WERI-Rb-1 (cell line): Measurements from ENCODE around the gene SH3TC1.

ENCODE experiments used
- DNase-seq: peaks from one replicate; pipeline ENCODE4 v3.0.0-alpha.2; 2020
- H3K27ac ChIP-seq: fragments of 250-450 bp; sonication (Bioruptor Pico); 2 replicates; pipeline ENCODE4 v1.5.1; 2020; ENCODE audit warnings: mild to moderate bottlenecking, moderate library complexity
- H3K27me3 ChIP-seq: fragments of 250-450 bp; sonication (Bioruptor Pico); 2 replicates; pipeline ENCODE4 v1.5.1; 2021; ENCODE audit warnings: mild to moderate bottlenecking, low read depth, moderate library complexity; ENCODE audit not compliant: insufficient read depth, severe bottlenecking
- H3K36me3 ChIP-seq: fragments of 250-450 bp; sonication (Bioruptor Pico); 2 replicates; pipeline ENCODE4 v1.5.1; 2020; ENCODE audit warnings: mild to moderate bottlenecking, moderate library complexity
- H3K4me3 ChIP-seq: 2 replicates; pipeline ENCODE4 v1.5.1; 2011; ENCODE audit warnings: low read depth, mild to moderate bottlenecking, control low read depth, low read length
- H3K9me3 ChIP-seq: fragments of 250-450 bp; sonication (Bioruptor Pico); 2 replicates; pipeline ENCODE4 v1.5.1; 2021; ENCODE audit warnings: mild to moderate bottlenecking, moderate library complexity; ENCODE audit not compliant: severe bottlenecking
- TF ChIP-seq, protein P1 (sequence below): IDR thresholded peaks from 2 replicates; pipeline ENCODE4 v1.5.1; 2011; ENCODE audit warnings: low read depth, mild to moderate bottlenecking, control low read depth, inconsistent platforms, low read length

SH3TC1 gene

DNA sequence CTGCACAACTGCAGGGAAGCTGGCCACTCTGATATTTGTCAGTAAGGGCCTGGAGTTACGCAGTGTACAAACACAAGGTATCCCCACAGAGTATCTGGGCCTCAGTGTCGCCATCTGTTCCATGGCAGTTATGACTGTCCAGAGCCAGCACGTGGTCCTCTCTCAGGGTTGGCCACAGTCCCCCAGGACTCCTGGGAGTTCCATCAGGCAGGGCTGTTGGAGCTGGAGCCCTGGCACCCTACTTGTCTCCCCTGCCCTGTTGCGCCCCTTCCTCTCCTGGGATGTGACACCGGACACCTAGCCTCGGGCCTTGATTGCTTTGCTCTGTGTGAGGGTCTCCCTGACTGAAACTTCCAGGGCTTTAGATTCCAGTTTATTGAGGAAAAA is 78.9 kb downstream of the SH3TC1 start:
- no peak overlapping the region for H3K27ac ChIP-seq
- H3K4me3 ChIP-seq, result no peak overlapping the region
- TF ChIP-seq, protein P1, sequence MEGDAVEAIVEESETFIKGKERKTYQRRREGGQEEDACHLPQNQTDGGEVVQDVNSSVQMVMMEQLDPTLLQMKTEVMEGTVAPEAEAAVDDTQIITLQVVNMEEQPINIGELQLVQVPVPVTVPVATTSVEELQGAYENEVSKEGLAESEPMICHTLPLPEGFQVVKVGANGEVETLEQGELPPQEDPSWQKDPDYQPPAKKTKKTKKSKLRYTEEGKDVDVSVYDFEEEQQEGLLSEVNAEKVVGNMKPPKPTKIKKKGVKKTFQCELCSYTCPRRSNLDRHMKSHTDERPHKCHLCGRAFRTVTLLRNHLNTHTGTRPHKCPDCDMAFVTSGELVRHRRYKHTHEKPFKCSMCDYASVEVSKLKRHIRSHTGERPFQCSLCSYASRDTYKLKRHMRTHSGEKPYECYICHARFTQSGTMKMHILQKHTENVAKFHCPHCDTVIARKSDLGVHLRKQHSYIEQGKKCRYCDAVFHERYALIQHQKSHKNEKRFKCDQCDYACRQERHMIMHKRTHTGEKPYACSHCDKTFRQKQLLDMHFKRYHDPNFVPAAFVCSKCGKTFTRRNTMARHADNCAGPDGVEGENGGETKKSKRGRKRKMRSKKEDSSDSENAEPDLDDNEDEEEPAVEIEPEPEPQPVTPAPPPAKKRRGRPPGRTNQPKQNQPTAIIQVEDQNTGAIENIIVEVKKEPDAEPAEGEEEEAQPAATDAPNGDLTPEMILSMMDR, result no peak
- no peak for DNase-seq
- H3K27me3 ChIP-seq, result no peaks in the 10 kb centered on the region
- H3K9me3 ChIP-seq, result no peaks in the 10 kb centered on the region
- no peaks in the 10 kb centered on the region for H3K36me3 ChIP-seq

DNA sequence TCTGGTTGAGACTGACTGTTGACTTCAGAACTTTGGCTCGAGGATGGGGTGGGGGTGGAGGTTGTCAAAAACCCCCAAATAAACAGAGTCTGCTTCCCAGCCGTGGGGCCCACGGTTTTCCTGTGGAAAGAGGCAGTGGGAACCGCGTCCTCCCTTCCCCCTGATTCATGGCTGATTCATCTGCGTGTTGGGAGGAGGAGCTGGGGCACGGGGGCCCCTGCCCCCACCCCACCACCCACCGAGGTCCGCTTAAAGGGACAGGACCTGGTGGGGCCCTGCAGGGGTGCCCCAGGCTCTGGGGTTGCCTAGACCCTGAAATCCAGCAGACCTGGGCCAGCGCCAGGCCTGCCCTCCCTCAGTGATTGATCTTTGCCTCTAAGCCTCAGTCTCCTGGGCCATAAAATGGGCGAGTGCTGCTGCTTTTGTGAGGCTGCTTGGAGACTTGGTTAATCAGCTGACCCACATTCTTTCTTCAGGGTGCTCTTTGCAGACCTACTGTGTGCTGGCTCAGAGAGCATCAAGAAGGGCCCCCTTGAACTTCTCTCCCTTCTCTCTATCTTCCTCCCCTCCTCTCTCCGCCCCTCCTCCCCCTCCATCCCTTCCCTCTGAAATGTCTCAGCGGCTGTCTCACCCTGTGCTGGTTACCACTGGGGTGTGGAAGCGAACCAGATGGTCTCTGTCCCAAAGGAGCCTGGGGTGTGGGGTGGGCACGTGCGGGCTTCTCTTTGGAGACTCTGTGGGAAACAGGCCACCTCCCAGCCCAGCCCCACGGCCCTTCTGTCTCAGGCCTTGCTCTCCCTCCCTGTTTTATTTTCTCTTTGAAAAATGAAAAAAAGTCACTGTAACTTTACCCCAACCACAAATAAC is 79.6 kb downstream of the SH3TC1 start:
- no peak for DNase-seq
- H3K36me3 ChIP-seq, result no peaks in the 10 kb centered on the region
- H3K9me3 ChIP-seq, result no peaks in the 10 kb centered on the region
- H3K4me3 ChIP-seq, result no peak overlapping the region
- H3K27me3 ChIP-seq, result no peaks in the 10 kb centered on the region
- TF ChIP-seq, protein P1, result no peak
- no peak overlapping the region for H3K27ac ChIP-seq

DNA sequence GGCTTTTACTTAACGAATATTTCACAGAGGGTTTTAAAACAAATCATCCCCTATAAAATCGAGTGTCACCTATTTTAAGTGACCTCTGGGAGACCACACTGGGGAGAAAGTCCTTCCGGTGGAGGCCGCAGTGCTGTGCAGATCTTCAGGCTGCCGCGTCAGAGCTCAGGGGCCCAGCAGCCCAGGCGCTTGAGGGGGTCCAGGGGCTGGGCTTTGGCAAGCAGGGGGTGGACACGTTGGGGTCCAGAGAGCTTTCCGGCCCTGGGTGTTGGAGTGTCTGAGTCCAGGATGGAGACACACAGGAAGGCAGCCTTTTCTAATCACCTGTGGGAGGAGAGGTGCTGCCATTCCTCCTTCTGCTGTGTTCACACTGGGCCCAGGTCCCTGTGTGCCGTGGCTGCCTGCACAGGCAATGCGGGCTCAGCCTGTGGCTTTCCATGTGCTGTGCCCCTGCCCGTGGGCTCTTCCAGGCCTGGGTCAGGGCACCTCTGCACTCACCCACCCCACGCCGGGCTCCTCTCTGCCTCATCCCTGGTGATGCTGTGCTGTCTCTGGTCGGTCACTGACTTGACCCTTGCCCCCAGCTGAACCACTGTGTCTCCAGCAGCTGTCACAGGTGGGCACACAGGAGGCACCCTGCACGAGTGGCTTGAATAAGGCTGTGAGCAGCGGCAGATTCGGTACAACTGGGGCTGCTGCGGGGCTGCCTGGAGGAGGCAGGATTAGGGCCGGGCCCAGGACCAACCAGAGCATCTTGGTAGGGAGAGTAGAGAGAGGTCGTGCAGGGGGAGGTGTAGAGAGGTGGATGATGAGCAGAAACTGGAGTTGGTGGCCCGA is 80.4 kb downstream of the SH3TC1 start:
- Histone ChIP-seq H3K9me3 (no peaks in the 10 kb centered on the region), H3K27me3 (no peaks in the 10 kb centered on the region), H3K36me3 (no peaks in the 10 kb centered on the region), H3K4me3 (no peak overlapping the region), H3K27ac (no peak overlapping the region)
- TF ChIP-seq, protein P1, result no peak
- DNase-seq, result no peak

DNA sequence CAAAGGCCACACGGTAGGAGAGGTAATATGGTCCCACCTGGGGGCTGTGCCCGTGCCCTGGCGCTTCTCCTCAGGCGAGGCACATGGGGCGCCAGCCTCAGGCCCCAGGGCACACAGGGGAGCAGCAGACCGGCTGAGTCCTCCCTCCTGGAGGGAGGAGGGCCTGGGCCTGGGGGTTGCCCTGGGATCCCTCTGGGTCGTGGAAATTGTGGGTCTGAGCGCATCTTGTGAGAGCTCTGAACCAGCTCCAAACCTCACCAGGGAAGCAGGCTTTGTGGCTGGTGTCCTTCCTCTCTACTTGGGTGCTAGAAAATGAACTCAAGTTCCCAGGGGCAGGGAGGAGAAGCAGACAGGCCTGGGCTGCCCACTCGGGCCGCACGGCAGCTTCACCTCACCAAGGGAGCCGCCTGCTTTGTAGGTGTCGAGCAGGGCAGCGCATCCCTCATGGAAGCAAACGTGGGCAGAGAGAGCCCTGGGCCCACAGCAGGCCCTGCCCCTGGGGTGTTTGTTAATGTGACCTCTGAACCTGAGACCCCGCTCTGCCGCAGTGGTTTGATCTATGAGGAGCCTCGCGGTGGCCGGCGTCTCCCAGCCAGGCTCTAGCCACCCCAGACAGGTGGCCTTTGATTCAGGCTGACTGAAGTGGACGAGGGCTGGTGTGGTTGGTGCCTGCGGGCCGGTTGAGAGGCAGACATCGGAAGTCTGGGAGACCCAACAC is 81.2 kb downstream of the SH3TC1 start:
- no peaks in the 10 kb centered on the region for H3K9me3 ChIP-seq
- H3K27ac ChIP-seq, result no peak overlapping the region
- DNase-seq, result no peak
- no peaks in the 10 kb centered on the region for H3K36me3 ChIP-seq
- no peak overlapping the region for H3K4me3 ChIP-seq
- TF ChIP-seq, protein P1, result no peak
- H3K27me3 ChIP-seq, result no peaks in the 10 kb centered on the region

DNA sequence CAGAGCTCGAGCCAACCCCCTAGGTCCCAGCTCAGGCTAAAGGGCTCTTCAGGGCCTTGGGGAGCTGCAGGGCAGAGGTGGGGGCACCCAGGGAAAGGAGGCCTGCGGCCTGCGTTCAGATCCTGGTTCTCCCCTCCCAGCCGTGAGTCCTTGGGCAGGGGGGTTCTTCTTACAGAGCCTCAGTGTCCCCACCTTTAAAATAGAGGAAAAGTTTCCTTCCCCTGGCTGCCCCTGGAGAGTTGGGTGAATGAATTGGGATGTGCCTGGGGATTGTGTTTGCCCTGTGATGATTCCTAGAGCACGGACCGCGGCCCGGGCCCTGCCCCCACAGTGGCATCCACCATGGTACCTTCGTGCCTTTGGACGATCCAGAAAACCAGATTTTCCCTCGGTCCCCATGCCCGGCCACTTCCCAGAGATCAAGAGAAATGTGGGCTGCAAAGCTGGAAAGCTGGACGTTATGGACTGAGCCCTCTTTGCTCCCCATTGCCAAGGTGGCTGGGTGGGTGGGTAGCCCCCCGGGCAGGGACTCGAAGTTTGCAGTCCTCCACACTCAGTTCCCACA is 81.9 kb downstream of the SH3TC1 start:
- no peak for DNase-seq
- H3K36me3 ChIP-seq, result no peaks in the 10 kb centered on the region
- no peaks in the 10 kb centered on the region for H3K9me3 ChIP-seq
- no peak overlapping the region for H3K27ac ChIP-seq
- TF ChIP-seq, protein P1, result no peak
- H3K27me3 ChIP-seq, result no peaks in the 10 kb centered on the region
- H3K4me3 ChIP-seq, result no peak overlapping the region
